ENCODE results near the gene OR51A4.

OR51A4 gene

GRCh38 chr11:4922304-4922703 lies 25.1 kb downstream of the OR51A4 start:
- H3K9ac ChIP-seq (ENCODE audit: insufficient read length, low read depth), result no peak overlapping the region
- DNase-seq (ENCODE audit: low read depth, low spot score), result no peak
- H3K27me3 ChIP-seq (ENCODE audit: insufficient read depth, insufficient read length), result no peaks in the 10 kb centered on the region
- TF ChIP-seq ZNF274 (IDR thresholded peaks at IDR 0.05; ENCODE audit: low read depth, low read length) (no peak), SUZ12 (IDR thresholded peaks at IDR 0.05; ENCODE audit: extremely low read depth, insufficient read depth, insufficient read length) (no peak), YY1 (IDR thresholded peaks at IDR 0.05; ENCODE audit: insufficient read depth, insufficient read length) (no peak)
- H3K9me3 ChIP-seq (ENCODE audit: insufficient read depth, low read length), result no peaks in the 10 kb centered on the region
- H3K36me3 ChIP-seq (ENCODE audit: insufficient read depth, insufficient read length, low read length), result no peaks in the 10 kb centered on the region
- no peaks in the 10 kb centered on the region for H3K4me1 ChIP-seq (ENCODE audit: insufficient read depth, insufficient read length)
- H3K4me3 ChIP-seq (ENCODE audit: insufficient read length, low read depth), result no peak overlapping the region

- Histone ChIP-seq H3K36me3 (ENCODE audit: insufficient read depth, insufficient read length, low read length) (no peaks in the 10 kb centered on the region), H3K9ac (ENCODE audit: insufficient read length, low read depth) (no peak overlapping the region), H3K27me3 (ENCODE audit: insufficient read depth, insufficient read length) (no peaks in the 10 kb centered on the region), H3K4me1 (ENCODE audit: insufficient read depth, insufficient read length) (no peaks in the 10 kb centered on the region), H3K4me3 (ENCODE audit: insufficient read length, low read depth) (no peak overlapping the region), H3K9me3 (ENCODE audit: insufficient read depth, low read length) (no peaks in the 10 kb centered on the region)
- DNase-seq (ENCODE audit: low read depth, low spot score), result no peak
- TF ChIP-seq ZNF274 (IDR thresholded peaks at IDR 0.05; ENCODE audit: low read depth, low read length), result no peak
- TF ChIP-seq YY1 (IDR thresholded peaks at IDR 0.05; ENCODE audit: insufficient read depth, insufficient read length), result no peak
- TF ChIP-seq SUZ12 (IDR thresholded peaks at IDR 0.05; ENCODE audit: extremely low read depth, insufficient read depth, insufficient read length), result no peak
Measured at GRCh38 chr11:4921796-4922195, 25.6 kb downstream of the OR51A4 start.

- TF ChIP-seq ZNF274 (IDR thresholded peaks at IDR 0.05; ENCODE audit: low read depth, low read length) (no peak), SUZ12 (IDR thresholded peaks at IDR 0.05; ENCODE audit: extremely low read depth, insufficient read depth, insufficient read length) (no peak), YY1 (IDR thresholded peaks at IDR 0.05; ENCODE audit: insufficient read depth, insufficient read length) (no peak)
- H3K9me3 ChIP-seq (ENCODE audit: insufficient read depth, low read length), result no peaks in the 10 kb centered on the region
- no peak for DNase-seq (ENCODE audit: low read depth, low spot score)
Measured at GRCh38 chr11:4919250-4919649, 28.2 kb downstream of the OR51A4 start, which contains the start of gene OR51G2. Gene OR51G2 (minus strand): TSS chr11:4919350. CDS start chr11:4915663, 3,687 bp downstream.

GRCh38 chr11:4916581-4916980 lies 30.8 kb downstream of the OR51A4 start:
- Histone ChIP-seq H3K27me3 (ENCODE audit: insufficient read depth, insufficient read length) (no peaks in the 10 kb centered on the region), H3K9ac (ENCODE audit: insufficient read length, low read depth) (no peak overlapping the region), H3K9me3 (ENCODE audit: insufficient read depth, low read length) (no peaks in the 10 kb centered on the region), H3K4me1 (ENCODE audit: insufficient read depth, insufficient read length) (no peaks in the 10 kb centered on the region), H3K36me3 (ENCODE audit: insufficient read depth, insufficient read length, low read length) (no peaks in the 10 kb centered on the region), H3K4me3 (ENCODE audit: insufficient read length, low read depth) (no peak overlapping the region)
- no peak for DNase-seq (ENCODE audit: low read depth, low spot score)
- TF ChIP-seq SUZ12 (IDR thresholded peaks at IDR 0.05; ENCODE audit: extremely low read depth, insufficient read depth, insufficient read length), result no peak
- TF ChIP-seq ZNF274 (IDR thresholded peaks at IDR 0.05; ENCODE audit: low read depth, low read length), result no peak
- no peak for TF ChIP-seq YY1 (IDR thresholded peaks at IDR 0.05; ENCODE audit: insufficient read depth, insufficient read length)

More at GRCh38 chr11:4919250-4919649, 28.2 kb downstream of the OR51A4 start, which contains the start of gene OR51G2:
- no peaks in the 10 kb centered on the region for H3K27me3 ChIP-seq (ENCODE audit: insufficient read depth, insufficient read length)
- no peak within 1 kb of the TSS for H3K4me3 ChIP-seq (ENCODE audit: insufficient read length, low read depth)
- H3K9ac ChIP-seq (ENCODE audit: insufficient read length, low read depth), result no peak within 1 kb of the TSS
- no peaks in the 10 kb centered on the region for H3K4me1 ChIP-seq (ENCODE audit: insufficient read depth, insufficient read length)
- H3K36me3 ChIP-seq (ENCODE audit: insufficient read depth, insufficient read length, low read length), result no peaks in the 10 kb centered on the region

GRCh38 chr11:4903484-4903883 lies 43.9 kb downstream of the OR51A4 start, which contains the start of gene OR51A7:
Gene OR51A7 (plus strand): TSS chr11:4903783. CDS start chr11:4907370, 3,587 bp downstream.
- TF ChIP-seq ZNF274 (IDR thresholded peaks at IDR 0.05; ENCODE audit: low read depth, low read length) (no peak), YY1 (IDR thresholded peaks at IDR 0.05; ENCODE audit: insufficient read depth, insufficient read length) (no peak), SUZ12 (IDR thresholded peaks at IDR 0.05; ENCODE audit: extremely low read depth, insufficient read depth, insufficient read length) (no peak)
- no peaks in the 10 kb centered on the region for H3K36me3 ChIP-seq (ENCODE audit: insufficient read depth, insufficient read length, low read length)
- no peak within 1 kb of the TSS for H3K9ac ChIP-seq (ENCODE audit: insufficient read length, low read depth)
- no peaks in the 10 kb centered on the region for H3K27me3 ChIP-seq (ENCODE audit: insufficient read depth, insufficient read length)
- no peak for DNase-seq (ENCODE audit: low read depth, low spot score)
- no peaks in the 10 kb centered on the region for H3K9me3 ChIP-seq (ENCODE audit: insufficient read depth, low read length)
- H3K4me1 ChIP-seq (ENCODE audit: insufficient read depth, insufficient read length), result no peaks in the 10 kb centered on the region
- no peak within 1 kb of the TSS for H3K4me3 ChIP-seq (ENCODE audit: insufficient read length, low read depth)
